Cerebellar cortex (tissue), 1 donor: ENCODE results near the gene NLGN1.

Experiments
- DNase-seq: peaks from one replicate; pipeline ENCODE4 v3.0.0-alpha.2; 2015; ENCODE audit warnings: low spot score

The NLGN1 gene

GRCh38 chr3:174097686-174098085, 700.1 kb downstream of the NLGN1 start:
- peak; percentile 59 for DNase-seq

DNA sequence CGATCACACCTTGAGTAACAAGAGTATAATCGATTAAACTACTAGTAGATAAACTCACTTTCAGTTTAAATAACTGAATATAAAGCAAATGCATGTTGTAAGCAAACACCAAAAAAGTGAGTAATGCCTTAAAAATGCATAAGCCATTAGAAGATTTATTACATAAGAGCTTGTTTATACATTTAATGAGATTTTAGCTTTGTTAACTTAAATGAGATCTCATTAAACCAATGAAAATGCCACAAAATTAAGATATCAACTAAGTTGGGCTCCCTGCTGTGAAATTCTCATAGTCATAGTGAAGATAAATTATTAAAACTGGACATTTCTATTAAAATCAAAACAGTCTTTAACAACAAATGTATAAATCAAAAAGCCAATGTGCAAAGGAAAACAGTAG, 701.2 kb downstream of the NLGN1 start:
- no peak for DNase-seq

- DNase-seq: no peak
Measured at GRCh38 chr3:174099724-174100123, 702.2 kb downstream of the NLGN1 start.

DNA sequence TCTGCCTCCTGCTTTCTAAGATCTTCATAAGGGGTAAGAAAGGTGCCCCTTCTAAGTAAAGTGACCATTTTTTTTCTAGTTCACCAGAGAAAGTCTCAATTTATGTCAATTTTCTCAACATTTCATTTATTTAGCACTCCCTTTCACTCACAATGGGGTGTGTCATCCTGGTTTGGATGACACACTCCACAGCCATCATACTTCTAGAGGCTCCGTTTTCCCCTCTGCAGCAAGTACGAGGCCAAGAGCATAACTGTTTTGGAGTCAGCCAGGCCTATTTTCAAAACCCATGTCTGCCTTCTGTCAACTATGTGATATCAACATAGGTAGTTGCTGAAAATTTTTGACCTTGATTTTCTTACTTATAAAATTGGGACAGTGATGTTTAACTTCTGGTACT, 703.2 kb downstream of the NLGN1 start:
- no peak for DNase-seq

DNA sequence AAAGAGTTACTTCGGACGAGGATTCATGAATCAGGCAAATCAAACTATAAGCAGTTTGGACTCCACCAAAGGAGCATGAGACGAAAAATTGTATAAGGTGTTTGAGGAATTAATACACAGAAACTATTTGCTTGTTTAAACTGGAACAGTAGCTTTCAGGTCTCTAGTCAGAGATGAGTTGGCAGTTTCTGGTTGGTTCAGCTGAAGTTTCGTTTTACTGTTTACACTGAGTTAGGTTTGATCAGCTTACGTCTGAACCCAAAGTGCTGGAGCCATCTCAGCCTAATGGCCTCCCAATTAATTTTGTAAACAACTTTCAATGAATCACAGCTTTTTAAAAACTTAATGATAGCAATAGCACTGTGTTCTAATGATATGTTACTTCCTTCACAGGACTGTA, 703.7 kb downstream of the NLGN1 start:
- peak; percentile 36 for DNase-seq

DNA sequence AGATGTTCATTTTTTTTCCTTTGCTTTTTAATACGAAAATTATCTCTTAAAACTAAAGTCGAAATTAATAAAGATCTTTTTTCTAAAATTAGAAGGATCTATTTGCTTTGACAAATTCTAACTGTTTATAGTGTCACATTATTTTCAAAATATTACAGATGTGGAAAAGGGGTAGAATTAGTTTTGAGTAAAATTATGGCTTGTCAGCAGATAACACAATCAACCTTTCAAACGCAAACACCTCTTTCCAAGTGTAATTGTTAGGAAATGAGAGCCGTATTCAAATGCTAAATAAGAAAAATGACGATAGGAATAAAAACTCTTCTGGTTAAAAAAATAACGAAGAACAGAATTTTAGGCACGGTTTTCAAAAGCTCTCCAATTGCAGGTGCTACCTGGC, 704.7 kb downstream of the NLGN1 start:
- no peak for DNase-seq

DNA sequence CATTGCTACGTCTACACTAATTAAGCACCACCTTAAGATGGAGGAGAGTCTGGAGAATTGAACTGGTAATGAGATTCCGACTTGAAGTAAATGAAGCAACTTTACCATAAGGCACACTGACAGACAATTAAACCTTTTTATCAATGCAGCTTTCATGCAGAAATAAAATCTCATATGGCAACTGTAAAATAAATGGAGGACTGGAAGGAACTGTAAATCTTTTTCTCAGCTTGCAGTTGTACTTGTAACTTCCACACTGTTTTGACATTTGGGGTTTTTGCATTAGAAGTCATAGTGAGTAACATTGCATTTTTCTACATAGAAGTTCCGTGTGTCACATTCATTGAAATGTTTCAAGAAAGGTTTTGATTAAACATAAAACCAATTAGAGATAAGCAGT, 705.3 kb downstream of the NLGN1 start:
- no peak for DNase-seq

DNA sequence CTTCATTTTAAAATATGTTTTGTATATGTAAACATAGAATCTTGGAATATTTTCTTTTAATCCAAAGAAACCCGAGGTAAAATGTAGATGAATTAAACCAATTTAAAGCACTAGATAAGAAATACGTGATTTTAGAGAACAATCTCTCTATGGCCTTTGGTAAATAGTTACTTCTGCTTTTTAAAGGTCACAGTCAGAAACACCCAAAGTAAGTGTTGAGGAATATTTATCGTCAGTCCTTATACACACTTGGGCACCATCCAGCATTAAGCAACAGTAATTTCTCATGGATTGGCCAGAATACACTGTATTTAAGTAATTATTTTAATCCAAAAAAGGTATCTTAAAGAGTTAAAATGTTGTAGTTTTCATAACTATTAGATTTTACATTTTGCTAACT, 713.2 kb downstream of the NLGN1 start:
- no peak for DNase-seq

- no peak for DNase-seq
Measured at GRCh38 chr3:174111776-174112175, 714.2 kb downstream of the NLGN1 start.

- DNase-seq: no peak
Measured at GRCh38 chr3:174116421-174116820, 718.9 kb downstream of the NLGN1 start.

DNA sequence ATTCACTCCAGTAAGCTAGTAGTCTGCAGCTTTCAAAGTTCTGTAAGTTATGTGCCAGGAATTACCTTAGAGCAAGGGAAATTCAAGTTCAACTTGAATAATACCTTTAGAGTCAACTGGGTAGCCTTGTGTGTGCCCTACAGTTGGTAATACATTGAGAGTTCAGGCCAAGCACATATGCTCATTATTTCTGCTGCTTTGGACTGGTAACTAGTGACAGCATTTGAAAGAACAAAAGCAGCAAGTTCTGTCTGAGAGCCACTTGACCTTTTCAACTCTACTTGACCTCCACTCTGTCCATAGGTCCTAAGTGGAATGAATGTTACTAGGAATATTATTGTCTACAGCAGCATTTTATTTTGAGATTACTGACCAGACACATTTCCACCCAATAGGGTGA, 723.5 kb downstream of the NLGN1 start:
- no peak for DNase-seq

DNA sequence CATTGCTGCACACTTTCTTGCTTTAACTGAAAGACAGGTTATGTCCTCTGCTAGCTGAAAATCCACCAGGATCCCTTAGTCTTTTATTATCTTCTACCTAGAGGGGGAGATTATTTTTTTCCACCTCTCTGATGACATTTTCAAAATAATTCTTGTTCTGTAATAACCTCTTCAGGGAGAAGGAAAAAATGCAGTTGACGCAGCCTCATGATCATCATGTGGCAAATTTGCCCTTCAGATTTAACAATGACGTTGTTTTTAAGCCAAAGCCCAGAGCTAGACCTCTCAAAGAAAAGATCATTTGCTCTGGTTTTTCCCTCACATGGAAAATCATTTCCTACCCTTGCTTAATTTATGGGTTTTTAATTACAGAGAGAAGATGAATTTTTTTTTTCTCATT, 724.9 kb downstream of the NLGN1 start:
- DNase-seq: no peak

GRCh38 chr3:174125267-174125824, 727.8 kb downstream of the NLGN1 start:
- peak; percentile 62 for DNase-seq

- no peak for DNase-seq
Measured at GRCh38 chr3:174126990-174127758, 729.6 kb downstream of the NLGN1 start.

- DNase-seq: no peak
Measured at GRCh38 chr3:174132006-174132405, 734.5 kb downstream of the NLGN1 start.

DNA sequence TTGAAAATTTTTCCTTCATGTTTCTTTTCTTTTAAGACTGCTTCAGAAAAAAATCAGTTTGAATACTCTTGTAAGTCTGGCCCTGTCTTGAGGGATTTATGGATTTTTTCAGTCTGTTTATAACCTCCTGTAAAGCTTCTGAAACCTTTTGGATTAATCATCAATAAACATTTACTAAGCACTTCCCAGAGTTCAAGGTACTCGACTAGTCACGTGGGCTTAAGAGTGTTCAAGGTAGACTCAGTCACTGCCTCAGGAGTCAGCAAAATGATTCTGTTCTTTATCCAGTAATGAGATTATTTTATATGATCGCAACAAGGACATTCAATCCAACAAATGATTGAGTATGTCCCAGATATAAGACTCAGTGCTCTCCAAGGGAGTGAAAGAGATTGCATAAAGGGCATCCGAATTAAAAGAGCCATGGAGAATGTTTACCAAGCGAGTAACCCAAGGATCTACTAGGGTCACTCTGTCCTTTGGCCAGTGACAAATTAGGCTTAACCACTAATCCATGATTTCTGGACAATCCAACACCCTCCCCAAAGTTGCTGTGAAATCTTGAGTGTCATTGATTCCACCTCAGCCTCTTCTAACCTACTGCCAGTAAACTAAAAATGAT, 735.0 kb downstream of the NLGN1 start:
- peak; percentile 40 for DNase-seq

- no peak for DNase-seq
Measured at GRCh38 chr3:174146008-174146407, 748.5 kb downstream of the NLGN1 start.

DNA sequence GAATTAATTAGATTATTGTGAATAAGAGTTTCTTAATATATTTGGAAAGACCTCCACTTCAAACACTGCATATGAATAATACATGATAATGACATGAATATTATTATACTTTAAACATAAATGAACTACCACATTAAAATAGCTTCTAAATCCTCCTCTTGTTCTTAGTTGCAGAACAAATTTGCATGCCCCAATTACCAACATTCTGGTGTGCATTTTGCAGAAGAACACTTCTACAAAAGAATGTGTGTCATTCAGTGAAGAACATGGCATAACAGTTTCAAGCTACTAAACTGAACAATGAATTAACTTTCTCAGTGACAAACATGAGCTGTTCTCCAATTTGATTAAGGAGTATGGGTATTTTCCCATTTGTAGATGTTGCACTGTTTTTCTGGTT, 750.3 kb downstream of the NLGN1 start:
- no peak for DNase-seq

GRCh38 chr3:174153871-174154270, 756.3 kb downstream of the NLGN1 start:
- no peak for DNase-seq

GRCh38 chr3:174156200-174156599, 758.7 kb downstream of the NLGN1 start:
- DNase-seq: no peak

DNA sequence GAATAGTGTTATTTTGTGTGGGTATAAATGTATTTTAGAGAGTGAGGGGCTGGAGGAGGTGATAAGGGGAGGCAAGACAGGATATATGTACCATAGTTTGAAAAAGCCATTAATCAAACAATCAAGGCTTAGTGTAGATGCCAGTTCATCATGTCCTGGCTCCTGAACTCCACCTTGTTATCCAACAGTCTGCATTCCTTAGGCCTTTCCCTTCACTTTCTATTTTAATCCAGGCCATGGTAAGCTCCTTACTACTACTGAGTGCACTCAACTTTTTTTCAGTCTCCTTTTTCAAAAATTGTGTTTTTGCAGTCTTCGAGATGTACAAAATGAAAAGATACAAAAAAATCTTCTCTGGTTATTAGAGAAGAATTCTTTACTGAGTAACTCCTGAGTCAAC, 761.1 kb downstream of the NLGN1 start:
- DNase-seq: peak; percentile 43

GRCh38 chr3:174159604-174160003, 762.1 kb downstream of the NLGN1 start:
- peak; percentile 61 for DNase-seq

DNA sequence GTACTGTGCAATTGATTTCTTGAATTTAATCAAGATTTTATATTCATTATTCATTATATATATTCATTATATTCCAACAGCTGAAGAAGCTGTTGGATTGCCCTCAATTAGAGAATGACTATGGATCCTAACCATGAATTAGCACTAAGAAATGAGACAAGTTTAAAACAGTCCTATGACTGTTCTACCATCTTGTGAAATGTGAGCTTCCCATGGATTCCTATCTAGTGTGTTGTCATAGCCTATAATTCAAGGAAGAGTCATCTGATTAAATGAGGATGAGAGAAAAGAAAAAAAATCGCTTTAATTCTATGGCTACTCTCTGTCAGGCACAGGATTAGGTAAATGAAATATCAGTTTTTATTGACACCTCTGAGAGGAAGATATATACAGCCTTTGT, 765.0 kb downstream of the NLGN1 start:
- no peak for DNase-seq

DNA sequence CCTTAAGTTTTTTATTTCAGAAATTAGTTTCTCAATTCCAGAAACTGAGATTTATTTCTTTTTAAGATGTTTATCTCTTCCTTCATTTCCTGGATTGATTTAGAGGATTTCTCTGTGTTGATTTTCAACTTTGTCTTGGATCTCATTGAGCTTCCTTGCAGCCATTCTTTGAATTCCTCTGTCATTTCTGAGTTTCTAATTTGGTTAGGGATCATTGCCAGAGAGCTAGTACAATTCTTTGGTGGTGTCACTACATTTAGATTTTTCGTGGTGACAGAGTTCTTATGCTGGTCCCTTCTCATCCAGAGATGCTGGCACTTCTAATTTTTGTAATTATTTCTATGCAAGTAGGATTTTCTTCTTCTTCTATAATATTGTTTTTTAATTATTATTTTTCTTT, 770.5 kb downstream of the NLGN1 start:
- peak; percentile 50 for DNase-seq
